SK-N-SH (cell line): ENCODE data around the gene FTL.

Experiments
- EP300 ChIP-seq, 2 experiments: IDR thresholded peaks; 2 replicates each; pipeline versions ENCODE4 v1.4.0 to v1.6.1; 2012; ENCODE audit warnings: borderline replicate concordance in 1 of 2, low read depth in 1 of 2, low read length in 1 of 2
- GABPA ChIP-seq: IDR thresholded peaks from 2 replicates; pipeline ENCODE4 v1.4.0; 2012; ENCODE audit warnings: low read depth, mild to moderate bottlenecking
- RFX5 ChIP-seq: IDR thresholded peaks from 2 replicates; pipeline ENCODE4 v1.6.1; 2012; ENCODE audit warnings: mild to moderate bottlenecking, improper control_type of control experiment, low read length
- SMC3 ChIP-seq: IDR thresholded peaks from 2 replicates; pipeline ENCODE4 v1.6.1; 2012; ENCODE audit warnings: low read depth, low read length, improper control_type of control experiment
- TF ChIP-seq, protein P1 (sequence below): fragments of 200-600 bp; sonication (generic); IDR thresholded peaks from 2 replicates; pipeline ENCODE4 v1.6.1; 2017; ENCODE audit warnings: antibody characterized with exemption, mild to moderate bottlenecking, moderate library complexity
- TF ChIP-seq, protein P2 (sequence below): IDR thresholded peaks from 2 replicates; pipeline ENCODE4 v1.4.0; 2012; ENCODE audit warnings: low read depth

DNA sequence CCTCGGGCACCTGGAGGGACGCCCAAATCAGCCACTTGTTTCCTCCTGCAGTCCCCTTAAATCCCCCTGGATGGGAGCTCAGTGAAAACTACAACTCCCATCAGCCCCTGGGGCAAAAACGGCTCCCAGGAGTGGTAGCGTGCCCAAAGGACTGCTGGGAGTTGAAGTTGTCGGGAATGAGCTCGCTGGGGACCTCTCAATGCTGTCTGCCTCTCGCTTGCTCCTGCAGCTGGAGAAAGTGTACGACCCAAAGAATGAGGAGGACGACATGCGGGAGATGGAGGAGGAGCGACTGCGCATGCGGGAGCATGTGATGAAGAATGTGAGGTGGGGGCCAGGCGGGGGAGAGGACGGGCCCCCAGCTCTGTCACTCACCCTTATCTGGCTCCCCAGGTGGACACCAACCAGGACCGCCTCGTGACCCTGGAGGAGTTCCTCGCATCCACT is 46.3 kb upstream of the FTL start:
- TF ChIP-seq, protein P1, sequence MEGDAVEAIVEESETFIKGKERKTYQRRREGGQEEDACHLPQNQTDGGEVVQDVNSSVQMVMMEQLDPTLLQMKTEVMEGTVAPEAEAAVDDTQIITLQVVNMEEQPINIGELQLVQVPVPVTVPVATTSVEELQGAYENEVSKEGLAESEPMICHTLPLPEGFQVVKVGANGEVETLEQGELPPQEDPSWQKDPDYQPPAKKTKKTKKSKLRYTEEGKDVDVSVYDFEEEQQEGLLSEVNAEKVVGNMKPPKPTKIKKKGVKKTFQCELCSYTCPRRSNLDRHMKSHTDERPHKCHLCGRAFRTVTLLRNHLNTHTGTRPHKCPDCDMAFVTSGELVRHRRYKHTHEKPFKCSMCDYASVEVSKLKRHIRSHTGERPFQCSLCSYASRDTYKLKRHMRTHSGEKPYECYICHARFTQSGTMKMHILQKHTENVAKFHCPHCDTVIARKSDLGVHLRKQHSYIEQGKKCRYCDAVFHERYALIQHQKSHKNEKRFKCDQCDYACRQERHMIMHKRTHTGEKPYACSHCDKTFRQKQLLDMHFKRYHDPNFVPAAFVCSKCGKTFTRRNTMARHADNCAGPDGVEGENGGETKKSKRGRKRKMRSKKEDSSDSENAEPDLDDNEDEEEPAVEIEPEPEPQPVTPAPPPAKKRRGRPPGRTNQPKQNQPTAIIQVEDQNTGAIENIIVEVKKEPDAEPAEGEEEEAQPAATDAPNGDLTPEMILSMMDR: no peak
- no peak for TF ChIP-seq GABPA
- TF ChIP-seq, protein P2, sequence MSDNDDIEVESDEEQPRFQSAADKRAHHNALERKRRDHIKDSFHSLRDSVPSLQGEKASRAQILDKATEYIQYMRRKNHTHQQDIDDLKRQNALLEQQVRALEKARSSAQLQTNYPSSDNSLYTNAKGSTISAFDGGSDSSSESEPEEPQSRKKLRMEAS: no peak
- TF ChIP-seq SMC3: no peak
- no peak for TF ChIP-seq EP300 (IDR thresholded peaks at IDR 0.05; ENCODE audit: borderline replicate concordance in 1 of 2, low read depth in 1 of 2, low read length in 1 of 2)
- TF ChIP-seq RFX5: no peak
